Activated CD4-positive, CD25-positive, alpha-beta regulatory T cell treated with anti-CD3 and anti-CD28 coated beads, Interleukin-2, amount 50 U/mL, for 72 hours (primary cell): ENCODE data around the gene FURIN.
"Not testable (repeated sequence)": the region's sequence is repeated elsewhere in the genome, so short reads cannot be mapped to it uniquely, and the experiment has no call there.

ENCODE experiments used
- DNase-seq: peaks from one replicate; pipeline ENCODE4 v3.0.0; 2021

FURIN gene

GRCh38 chr15:90884719-90885431 is 16.5 kb downstream of the FURIN start:
- DNase-seq: no peak

- peak; percentile 86 for DNase-seq
Observed at GRCh38 chr15:90885432-90886290, 17.3 kb downstream of the FURIN start.

- no peak for DNase-seq
Observed at GRCh38 chr15:90886291-90886614, 17.9 kb downstream of the FURIN start.

- DNase-seq: no peak
Observed at GRCh38 chr15:90887037-90887481, 18.7 kb downstream of the FURIN start.

- no peak for DNase-seq
Observed at GRCh38 chr15:90889313-90889730, 20.9 kb downstream of the FURIN start.

DNA sequence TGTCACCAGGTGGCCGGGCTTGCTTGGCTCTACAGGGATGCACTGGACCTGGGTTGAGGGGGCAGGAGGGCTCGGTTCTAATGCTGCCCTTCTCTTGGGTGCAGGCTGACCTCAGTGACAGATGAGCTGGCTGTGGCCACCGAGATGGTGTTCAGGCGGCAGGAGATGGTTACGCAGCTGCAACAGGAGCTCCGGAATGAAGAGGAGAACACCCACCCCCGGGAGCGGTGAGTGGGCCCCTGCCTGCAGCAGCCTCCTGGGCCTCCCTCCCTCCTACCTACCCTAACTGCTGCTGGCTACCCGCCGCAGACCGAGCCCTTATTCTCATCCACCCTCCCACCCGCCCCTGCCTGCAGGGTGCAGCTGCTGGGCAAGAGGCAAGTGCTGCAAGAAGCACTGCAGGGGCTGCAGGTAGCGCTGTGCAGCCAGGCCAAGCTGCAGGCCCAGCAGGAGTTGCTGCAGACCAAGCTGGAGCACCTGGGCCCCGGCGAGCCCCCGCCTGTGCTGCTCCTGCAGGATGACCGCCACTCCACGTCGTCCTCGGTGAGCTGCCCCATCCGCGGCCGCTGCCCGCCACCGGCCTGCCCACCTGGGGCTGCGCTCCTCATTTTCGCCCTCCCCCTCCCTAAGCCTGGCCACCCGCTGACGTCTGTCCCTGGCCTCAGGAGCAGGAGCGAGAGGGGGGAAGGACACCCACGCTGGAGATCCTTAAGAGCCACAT is 21.5 kb downstream of the FURIN start:
- no peak for DNase-seq

DNA sequence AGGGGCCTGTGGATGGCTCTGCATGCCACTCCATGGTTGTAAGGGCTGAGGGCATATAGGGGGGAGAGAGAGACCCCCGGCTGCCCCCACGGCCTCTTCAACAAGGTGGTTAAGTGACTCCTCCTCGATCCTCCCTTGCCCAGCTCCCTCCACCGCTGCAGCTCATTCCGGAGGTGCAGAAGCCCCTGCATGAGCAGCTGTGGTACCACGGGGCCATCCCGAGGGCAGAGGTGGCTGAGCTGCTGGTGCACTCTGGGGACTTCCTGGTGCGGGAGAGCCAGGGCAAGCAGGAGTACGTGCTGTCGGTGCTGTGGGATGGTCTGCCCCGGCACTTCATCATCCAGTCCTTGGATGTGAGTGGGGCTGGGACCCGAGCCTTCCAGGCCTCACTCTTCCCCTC is 22.5 kb downstream of the FURIN start:
- no peak for DNase-seq

GRCh38 chr15:90891346-90891949 is 23.1 kb downstream of the FURIN start:
- no peak for DNase-seq

DNA sequence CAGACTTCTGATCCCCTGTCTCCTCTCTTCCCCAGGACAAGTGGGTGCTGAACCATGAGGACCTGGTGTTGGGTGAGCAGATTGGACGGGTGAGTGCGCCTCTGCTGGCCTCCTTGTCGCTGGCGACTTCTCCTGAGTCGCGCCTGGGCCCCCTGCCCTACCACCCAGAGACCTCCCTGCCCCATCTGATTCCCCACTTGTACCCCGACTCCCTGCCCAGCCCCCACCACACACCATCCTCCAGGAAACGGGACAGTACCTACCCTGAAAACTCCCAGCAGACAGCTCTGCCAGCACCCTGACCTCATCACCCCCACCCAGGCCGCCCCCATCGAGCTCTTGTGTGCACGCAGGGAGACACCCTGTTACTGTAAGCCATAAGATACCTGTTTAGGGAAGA is 23.6 kb downstream of the FURIN start:
- DNase-seq: no peak

DNA sequence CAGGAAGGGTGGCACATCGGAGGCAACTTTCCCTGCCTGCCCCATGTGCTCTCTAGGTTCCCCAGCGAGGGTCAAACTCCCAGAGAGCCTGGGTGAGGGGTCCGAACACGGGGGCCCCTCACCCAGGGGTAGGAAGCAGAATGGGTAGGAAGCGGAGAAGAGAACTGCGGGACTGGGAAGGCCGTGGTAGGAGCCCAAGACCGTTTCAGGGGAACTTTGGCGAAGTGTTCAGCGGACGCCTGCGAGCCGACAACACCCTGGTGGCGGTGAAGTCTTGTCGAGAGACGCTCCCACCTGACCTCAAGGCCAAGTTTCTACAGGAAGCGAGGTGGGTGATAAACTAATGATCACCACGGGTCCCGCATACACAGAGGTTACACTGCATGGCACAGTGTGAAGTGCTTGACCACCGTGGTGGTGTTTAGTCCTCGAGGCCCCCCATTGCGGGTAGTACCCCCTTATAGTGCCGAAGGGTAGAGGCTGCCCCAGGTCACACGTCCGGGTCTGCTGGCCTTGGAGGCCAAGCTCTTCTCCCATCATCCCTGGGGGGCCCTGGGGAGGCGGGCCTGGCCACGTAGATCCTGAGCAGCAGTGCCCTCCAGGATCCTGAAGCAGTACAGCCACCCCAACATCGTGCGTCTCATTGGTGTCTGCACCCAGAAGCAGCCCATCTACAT is 24.2 kb downstream of the FURIN start:
- DNase-seq: no peak

DNA sequence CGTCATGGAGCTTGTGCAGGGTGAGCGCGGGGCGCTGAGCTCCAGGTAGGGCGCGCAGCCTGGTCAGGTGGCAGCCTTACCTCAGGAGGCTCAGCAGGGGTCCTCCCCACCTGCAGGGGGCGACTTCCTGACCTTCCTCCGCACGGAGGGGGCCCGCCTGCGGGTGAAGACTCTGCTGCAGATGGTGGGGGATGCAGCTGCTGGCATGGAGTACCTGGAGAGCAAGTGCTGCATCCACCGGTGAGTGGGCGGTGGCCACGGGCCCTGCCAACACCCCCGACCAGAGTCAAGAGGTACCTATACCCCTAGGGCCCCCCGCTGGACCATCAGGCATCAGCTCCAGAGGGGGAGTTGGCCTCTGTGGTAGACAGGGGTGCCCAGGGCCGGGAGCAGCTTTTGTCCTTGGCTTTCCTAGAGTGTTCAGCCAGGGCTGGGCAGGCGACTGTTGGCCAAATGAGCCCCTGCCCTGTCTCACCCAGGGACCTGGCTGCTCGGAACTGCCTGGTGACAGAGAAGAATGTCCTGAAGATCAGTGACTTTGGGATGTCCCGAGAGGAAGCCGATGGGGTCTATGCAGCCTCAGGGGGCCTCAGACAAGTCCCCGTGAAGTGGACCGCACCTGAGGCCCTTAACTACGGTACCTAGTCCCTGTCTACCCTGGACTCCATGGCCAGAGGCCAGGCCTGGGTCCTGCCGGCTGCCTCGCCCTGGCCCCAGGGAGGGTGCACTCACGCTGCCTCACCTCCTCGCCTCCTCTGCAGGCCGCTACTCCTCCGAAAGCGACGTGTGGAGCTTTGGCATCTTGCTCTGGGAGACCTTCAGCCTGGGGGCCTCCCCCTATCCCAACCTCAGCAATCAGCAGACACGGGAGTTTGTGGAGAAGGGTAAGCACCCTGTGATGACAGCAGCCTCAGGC is 25.0 kb downstream of the FURIN start:
- DNase-seq: no peak

- no peak for DNase-seq
Observed at GRCh38 chr15:90895571-90896117, 27.3 kb downstream of the FURIN start.

DNA sequence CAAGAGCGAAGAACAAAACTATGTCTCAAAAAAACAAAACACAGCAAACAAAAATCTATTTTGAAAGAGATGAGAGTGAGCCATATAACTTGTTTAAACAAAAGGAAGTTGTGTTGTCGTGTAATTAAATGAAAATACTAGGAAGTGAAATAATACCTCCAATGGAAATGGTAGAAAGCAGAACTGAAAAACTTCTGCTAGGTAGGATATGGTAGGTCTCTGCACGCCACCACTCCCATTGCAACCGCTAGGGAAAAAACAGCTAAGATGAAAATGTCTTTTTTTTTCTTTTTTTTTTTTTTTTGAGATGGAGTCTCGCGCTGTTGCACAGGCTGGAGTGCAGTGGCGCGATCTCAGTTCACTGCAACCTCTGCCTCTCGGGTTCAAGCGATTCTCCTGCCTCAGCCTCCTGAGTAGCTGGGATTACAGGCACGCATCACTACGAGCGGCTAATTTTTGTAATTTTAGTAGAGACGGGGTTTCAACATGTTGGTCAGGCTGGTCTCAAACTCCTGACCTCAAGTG is 28.8 kb downstream of the FURIN start:
- DNase-seq: not testable (repeated sequence)

GRCh38 chr15:90901175-90902039 is 33.0 kb downstream of the FURIN start:
- DNase-seq: no peak

GRCh38 chr15:90902040-90902839 is 33.9 kb downstream of the FURIN start:
- DNase-seq: peak; percentile 77

DNA sequence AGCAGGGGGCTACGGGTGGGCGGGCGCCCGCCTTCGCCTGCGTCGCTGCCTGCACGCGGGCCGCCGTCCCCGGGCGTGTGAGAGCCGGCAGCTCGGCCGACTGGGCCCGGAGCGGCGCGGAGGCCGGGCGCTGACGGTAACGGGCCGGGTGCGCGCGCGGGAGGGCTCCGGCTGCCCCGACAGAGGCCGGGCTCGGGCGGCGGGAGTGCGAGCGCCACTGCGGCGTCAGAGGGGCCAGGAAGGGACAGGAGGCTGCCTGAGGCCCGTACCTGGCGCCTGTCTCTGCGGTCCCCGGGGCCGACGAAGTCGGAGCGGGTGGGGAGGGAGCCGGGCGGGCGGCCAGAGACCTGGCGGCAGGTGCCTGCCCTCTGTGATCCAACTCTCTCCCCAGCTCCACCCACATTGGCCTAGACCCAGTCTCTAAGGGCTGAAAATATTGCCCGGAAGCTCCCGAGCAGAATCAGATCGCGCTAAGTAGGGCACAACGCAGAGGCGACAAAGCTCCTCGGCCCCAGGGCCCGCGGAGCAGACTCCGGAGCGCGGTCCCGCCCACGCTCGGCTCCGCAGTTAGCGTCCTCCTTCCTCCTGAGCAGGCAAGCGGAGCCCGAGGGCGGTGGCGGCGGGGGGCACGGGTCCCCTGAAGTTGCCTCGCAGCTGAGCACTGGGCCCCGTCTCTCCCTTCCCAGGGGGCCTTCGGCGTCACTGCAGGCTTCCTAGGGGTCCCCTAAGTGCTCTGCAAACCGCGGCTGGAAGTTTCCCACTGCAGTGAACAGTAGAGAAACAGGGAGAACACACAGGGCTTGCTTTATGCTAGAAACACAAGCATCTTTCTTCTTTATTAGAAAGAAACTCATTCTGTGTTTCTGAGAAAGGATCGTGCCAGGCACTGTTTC is 34.7 kb downstream of the FURIN start, which contains the start of gene MAN2A2:
MAN2A2 (plus strand) TSS at position 463 of the 893 bp plus-strand sequence. CDS start 906 bp downstream, outside the sequence.
- peak; percentile 78 for DNase-seq

DNA sequence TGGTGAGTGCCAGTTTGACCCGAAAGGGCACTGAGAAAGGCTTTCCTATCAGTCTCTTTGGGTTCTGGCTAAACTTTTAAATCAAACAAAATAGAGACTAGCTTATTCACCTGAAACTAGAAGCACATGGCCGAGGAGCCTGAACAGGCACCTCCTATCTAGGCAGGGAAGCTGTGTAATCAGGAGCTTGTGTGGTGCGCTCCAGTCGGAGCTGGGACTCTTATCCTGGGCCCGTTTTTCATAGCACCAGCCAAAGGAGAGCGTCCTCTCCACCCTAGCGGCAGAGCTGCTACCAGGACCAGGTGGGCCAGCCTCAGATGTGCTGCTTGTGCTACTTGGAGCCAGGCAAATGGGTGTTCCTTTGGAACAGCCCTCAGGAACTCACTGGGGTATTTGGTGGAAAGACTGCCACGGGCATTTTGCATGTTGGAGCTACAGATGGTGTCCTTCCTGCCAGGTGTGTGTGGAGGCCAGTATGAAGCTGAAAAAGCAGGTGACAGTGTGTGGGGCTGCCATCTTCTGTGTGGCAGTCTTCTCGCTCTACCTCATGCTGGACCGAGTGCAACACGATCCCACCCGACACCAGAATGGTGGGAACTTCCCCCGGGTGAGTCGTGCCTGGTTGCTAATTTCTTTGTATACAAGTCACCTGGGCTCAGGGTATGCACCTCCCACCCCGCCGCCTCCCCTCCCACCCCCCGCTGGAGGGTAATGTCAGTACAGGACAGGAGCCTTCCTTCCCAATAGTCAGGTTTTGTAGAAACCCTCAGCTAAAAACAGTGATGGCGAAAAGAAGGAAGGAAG is 35.5 kb downstream of the FURIN start:
- DNase-seq: no peak
